Measurements from ENCODE around the gene FAM169A.

DNA sequence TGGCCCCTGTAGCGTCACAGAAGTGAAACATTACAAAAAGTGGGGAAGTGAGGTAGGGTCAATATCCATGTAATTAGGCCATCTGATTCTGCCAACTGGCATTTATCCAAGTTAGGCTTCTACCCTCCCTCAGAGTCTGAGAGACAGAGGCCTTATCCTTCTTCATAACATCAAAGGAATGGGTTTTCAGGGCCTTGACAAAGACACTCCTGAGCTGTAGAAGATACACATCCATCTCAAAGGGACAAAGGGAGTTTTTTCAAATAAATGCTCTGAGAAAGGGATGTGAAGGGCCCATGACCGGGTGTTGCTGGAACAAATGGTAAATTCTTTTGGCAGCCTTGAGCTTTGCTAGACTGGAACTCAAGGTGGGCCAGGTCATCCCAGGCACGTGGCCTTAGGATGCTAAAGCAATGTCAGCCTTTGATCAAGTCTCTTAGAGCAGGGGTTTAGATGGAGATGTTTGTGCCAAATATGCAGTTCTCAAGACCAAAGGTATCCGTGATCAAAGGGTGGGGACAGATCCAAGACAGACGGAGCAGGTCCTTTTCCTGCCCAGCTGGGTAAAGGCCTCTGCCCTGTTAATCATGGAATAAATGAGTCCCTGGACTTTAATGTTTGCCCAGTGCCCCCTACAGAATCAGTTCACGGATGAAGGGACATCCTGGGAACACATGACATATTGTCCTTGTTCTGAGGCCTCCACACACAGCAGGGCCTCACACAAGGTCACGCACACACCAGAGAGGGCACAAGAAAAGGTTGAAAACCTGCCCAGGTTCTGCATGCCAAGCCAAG lies 10.0 kb upstream of the FAM169A start:
- TF ChIP-seq POLR2A (IDR thresholded peaks at IDR 0.05; ENCODE audit: low read length) (no peak), GATA1 (IDR thresholded peaks at IDR 0.05; ENCODE audit: low read depth, low read length) (no peak)
